Measurements from ENCODE around the gene CST4.

DNA sequence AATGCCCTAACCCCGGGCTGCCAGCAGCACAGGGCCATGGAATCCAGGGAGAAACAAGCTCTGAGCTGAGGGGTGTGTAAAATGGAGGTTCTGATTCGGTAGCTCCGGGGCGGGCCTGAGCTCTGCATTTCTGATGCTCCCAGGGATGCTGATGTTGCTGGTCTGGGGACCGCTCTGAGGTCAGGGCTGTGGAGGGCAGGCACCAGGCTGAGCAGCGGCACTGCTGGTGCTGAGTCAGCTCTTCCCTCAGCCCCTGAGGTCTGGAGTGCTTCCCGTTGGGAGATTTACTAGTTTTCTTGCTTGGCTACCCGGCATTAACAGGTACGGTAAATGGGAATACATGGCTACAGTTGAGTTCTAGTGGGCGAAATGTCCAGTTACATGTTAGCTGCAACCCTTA, 32.5 kb downstream of the CST4 start:
- TF ChIP-seq POLR2A (IDR thresholded peaks at IDR 0.05) (no peak), POLR2AphosphoS5 (IDR thresholded peaks at IDR 0.05) (no peak), EP300 (IDR thresholded peaks at IDR 0.05) (no peak)
- TF ChIP-seq, protein P1, sequence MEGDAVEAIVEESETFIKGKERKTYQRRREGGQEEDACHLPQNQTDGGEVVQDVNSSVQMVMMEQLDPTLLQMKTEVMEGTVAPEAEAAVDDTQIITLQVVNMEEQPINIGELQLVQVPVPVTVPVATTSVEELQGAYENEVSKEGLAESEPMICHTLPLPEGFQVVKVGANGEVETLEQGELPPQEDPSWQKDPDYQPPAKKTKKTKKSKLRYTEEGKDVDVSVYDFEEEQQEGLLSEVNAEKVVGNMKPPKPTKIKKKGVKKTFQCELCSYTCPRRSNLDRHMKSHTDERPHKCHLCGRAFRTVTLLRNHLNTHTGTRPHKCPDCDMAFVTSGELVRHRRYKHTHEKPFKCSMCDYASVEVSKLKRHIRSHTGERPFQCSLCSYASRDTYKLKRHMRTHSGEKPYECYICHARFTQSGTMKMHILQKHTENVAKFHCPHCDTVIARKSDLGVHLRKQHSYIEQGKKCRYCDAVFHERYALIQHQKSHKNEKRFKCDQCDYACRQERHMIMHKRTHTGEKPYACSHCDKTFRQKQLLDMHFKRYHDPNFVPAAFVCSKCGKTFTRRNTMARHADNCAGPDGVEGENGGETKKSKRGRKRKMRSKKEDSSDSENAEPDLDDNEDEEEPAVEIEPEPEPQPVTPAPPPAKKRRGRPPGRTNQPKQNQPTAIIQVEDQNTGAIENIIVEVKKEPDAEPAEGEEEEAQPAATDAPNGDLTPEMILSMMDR (IDR thresholded peaks at IDR 0.05), result no peak

Data from upper lobe of left lung (tissue), 4 donors.